Astrocyte (in vitro differentiated cells and primary cell): ENCODE measurements around the gene CCDC158. TPM values are rescaled to one million over a fixed set of nuclear protein-coding genes. Genes with fewer than 3 reads are reported as not detected.

Source experiments
- DNase-seq: peaks from one replicate; pipeline ENCODE4 v3.0.0-alpha.2; 2010; ENCODE audit warnings: low read depth
- FAIRE-seq: peaks from 2 replicates; lab custom pipeline; 2011; peaks lifted over from hg19 to GRCh38; lab: Jason Lieb, UNC
- H2AFZ ChIP-seq: 2 replicates; pipeline ENCODE4 v1.6.0; 2012; ENCODE audit warnings: low read depth, low read length, inconsistent platforms
- H3K27ac ChIP-seq: 2 replicates; pipeline ENCODE4 v1.5.1; 2011; ENCODE audit warnings: low read depth, low read length, inconsistent platforms
- H3K27me3 ChIP-seq: 2 replicates; pipeline ENCODE4 v1.6.0; 2011; ENCODE audit warnings: low read length, inconsistent platforms; ENCODE audit not compliant: insufficient read depth
- H3K36me3 ChIP-seq: 2 replicates; pipeline ENCODE4 v1.5.1; 2011; ENCODE audit warnings: low read length, inconsistent platforms; ENCODE audit not compliant: insufficient read depth
- H3K4me1 ChIP-seq: 2 replicates; pipeline ENCODE4 v1.5.1; 2011; ENCODE audit warnings: low read length, inconsistent platforms; ENCODE audit not compliant: insufficient read depth
- H3K4me2 ChIP-seq: 2 replicates; pipeline ENCODE4 v1.6.0; 2012; ENCODE audit warnings: low read length, inconsistent platforms
- H3K4me3 ChIP-seq: 2 replicates; pipeline ENCODE4 v1.5.1; 2011; ENCODE audit warnings: low read depth, mild to moderate bottlenecking, low read length, inconsistent platforms; ENCODE audit not compliant: insufficient read depth
- H3K79me2 ChIP-seq: 2 replicates; pipeline ENCODE4 v1.6.0; 2012; ENCODE audit warnings: mild to moderate bottlenecking, low read length, inconsistent platforms; ENCODE audit not compliant: insufficient read depth
- H3K9ac ChIP-seq: 2 replicates; pipeline ENCODE4 v1.6.0; 2012; ENCODE audit warnings: mild to moderate bottlenecking, low read length, inconsistent platforms
- H3K9me3 ChIP-seq: 2 replicates; pipeline ENCODE4 v1.5.1; 2012; ENCODE audit warnings: low read depth, mild to moderate bottlenecking, low read length, inconsistent platforms; ENCODE audit not compliant: insufficient read depth
- H4K20me1 ChIP-seq: 2 replicates; pipeline ENCODE4 v1.6.0; 2012; ENCODE audit warnings: low read length, inconsistent platforms; ENCODE audit not compliant: insufficient read depth
- H3K27ac Mint-ChIP-seq: one replicate; pipeline ENCODE4 v1.8.0; 2021; ENCODE audit warnings: mild to moderate bottlenecking, mixed read lengths; ENCODE audit not compliant: unreplicated experiment
- H3K27me3 Mint-ChIP-seq: one replicate; pipeline ENCODE4 v1.8.0; 2021; ENCODE audit warnings: low read depth, mixed read lengths; ENCODE audit not compliant: unreplicated experiment
- H3K36me3 Mint-ChIP-seq: one replicate; pipeline ENCODE4 v1.8.0; 2021; ENCODE audit warnings: low read depth, mixed read lengths; ENCODE audit not compliant: unreplicated experiment
- H3K4me1 Mint-ChIP-seq: one replicate; pipeline ENCODE4 v1.8.0; 2021; ENCODE audit warnings: low read depth, mixed read lengths; ENCODE audit not compliant: unreplicated experiment
- H3K4me3 Mint-ChIP-seq: one replicate; pipeline ENCODE4 v1.8.0; 2021; ENCODE audit warnings: mild to moderate bottlenecking, moderate library complexity, mixed read lengths; ENCODE audit not compliant: unreplicated experiment
- H3K9me3 Mint-ChIP-seq: one replicate; pipeline ENCODE4 v1.8.0; 2021; ENCODE audit warnings: mild to moderate bottlenecking, mixed read lengths; ENCODE audit not compliant: unreplicated experiment
- CTCF ChIP-seq: IDR thresholded peaks from 2 replicates; pipeline ENCODE4 v1.5.1; 2011; ENCODE audit warnings: low read depth, mild to moderate bottlenecking, inconsistent platforms, low read length, moderate library complexity; ENCODE audit not compliant: insufficient read depth
- EZH2 ChIP-seq: IDR thresholded peaks from 2 replicates; pipeline ENCODE4 v1.6.1; 2012; ENCODE audit warnings: mild to moderate bottlenecking, low read length, inconsistent platforms; ENCODE audit not compliant: insufficient read depth
- total RNA-seq: library from RNA; stranded (reverse); gene quantifications from 2 replicates; pipeline ENCODE4 v1.2.1, GENCODE V29; 2021

The CCDC158 gene
- total RNA-seq, 1 donor from 2014 or later, result not detected

DNA sequence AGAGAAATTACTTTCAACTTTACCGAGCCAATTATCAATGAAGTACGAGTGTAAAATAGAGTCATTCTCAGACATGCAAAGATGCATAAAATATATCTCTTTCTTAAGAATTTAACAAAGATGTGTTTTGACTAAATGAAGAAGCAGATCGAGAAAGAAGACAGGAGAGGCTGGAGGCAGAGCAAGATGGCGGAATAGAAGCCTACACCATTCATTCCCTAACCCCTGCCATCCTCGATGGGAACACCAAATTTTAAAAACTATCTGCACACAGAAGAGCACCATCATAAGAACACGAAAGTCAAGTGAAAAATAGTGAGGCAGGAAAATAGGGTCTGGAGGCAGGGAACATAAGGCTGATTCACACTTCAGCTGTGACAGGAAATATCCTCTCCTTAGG lies 35.0 kb downstream of the CCDC158 start:
- H3K36me3 Mint-ChIP-seq, result no peaks in the 10 kb centered on the region
- Histone ChIP-seq H3K27ac (no peak overlapping the region), H3K4me1 (no peaks in the 10 kb centered on the region), H4K20me1 (no peaks in the 10 kb centered on the region), H3K4me2 (no peak overlapping the region), H3K79me2 (no peaks in the 10 kb centered on the region), H3K36me3 (no peaks in the 10 kb centered on the region), H3K9ac (no peak overlapping the region), H3K27me3 (no peaks in the 10 kb centered on the region), H2AFZ (no peak overlapping the region), H3K9me3 (no peaks in the 10 kb centered on the region), H3K4me3 (no peak overlapping the region)
- no peak for DNase-seq
- H3K27ac Mint-ChIP-seq, result no peak overlapping the region
- no peak for TF ChIP-seq CTCF
- no peak for TF ChIP-seq EZH2
- peaks cover 2% of the 10 kb centered on the region for H3K9me3 Mint-ChIP-seq
- no peaks in the 10 kb centered on the region for H3K27me3 Mint-ChIP-seq
- no peak overlapping the region for H3K4me3 Mint-ChIP-seq
- FAIRE-seq, result no peak
- H3K4me1 Mint-ChIP-seq, result no peaks in the 10 kb centered on the region

DNA sequence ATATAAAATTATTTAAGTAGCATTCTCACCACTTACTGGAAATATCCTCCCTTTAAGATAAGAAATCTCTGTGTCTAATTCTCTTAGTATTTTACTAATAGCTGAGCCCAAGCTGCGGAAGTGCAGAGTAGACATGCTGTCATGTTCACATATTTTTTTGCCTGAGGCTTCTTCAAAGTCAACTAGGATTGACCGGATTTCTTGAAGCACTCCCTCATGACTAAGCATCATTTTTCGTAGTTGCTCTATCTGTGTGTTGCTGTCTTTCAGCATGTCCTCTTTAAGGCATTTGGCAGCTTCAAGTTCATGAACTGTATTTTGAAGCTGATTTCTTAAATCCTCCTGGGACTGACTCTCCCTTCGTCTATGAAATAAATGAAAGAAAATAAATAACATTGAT lies 36.9 kb downstream of the CCDC158 start:
- H3K9me3 Mint-ChIP-seq, result peaks cover 3% of the 10 kb centered on the region
- no peak overlapping the region for H3K9ac ChIP-seq
- H3K36me3 Mint-ChIP-seq, result no peaks in the 10 kb centered on the region
- no peak overlapping the region for H3K4me2 ChIP-seq
- no peak overlapping the region for H3K4me3 Mint-ChIP-seq
- no peaks in the 10 kb centered on the region for H3K36me3 ChIP-seq
- no peak overlapping the region for H3K27ac Mint-ChIP-seq
- H3K9me3 ChIP-seq, result no peaks in the 10 kb centered on the region
- FAIRE-seq (no peak), DNase-seq (no peak)
- H3K27me3 ChIP-seq, result no peaks in the 10 kb centered on the region
- TF ChIP-seq CTCF, result no peak
- TF ChIP-seq EZH2, result no peak
- H3K27me3 Mint-ChIP-seq, result no peaks in the 10 kb centered on the region
- H3K4me1 ChIP-seq, result no peaks in the 10 kb centered on the region
- no peaks in the 10 kb centered on the region for H3K4me1 Mint-ChIP-seq
- no peak overlapping the region for H3K27ac ChIP-seq
- no peaks in the 10 kb centered on the region for H3K79me2 ChIP-seq
- no peak overlapping the region for H3K4me3 ChIP-seq
- H4K20me1 ChIP-seq, result no peaks in the 10 kb centered on the region
- H2AFZ ChIP-seq, result no peak overlapping the region

- no peak for TF ChIP-seq EZH2
- no peak for TF ChIP-seq CTCF
- no peaks in the 10 kb centered on the region for H3K36me3 ChIP-seq
- no peak overlapping the region for H3K4me3 ChIP-seq
- H3K27me3 Mint-ChIP-seq, result no peaks in the 10 kb centered on the region
- H3K27ac Mint-ChIP-seq, result no peak overlapping the region
- no peak overlapping the region for H2AFZ ChIP-seq
- peaks cover 3% of the 10 kb centered on the region for H3K9me3 Mint-ChIP-seq
- no peak overlapping the region for H3K9ac ChIP-seq
- H3K4me2 ChIP-seq, result no peak overlapping the region
- no peak for DNase-seq
- H3K36me3 Mint-ChIP-seq, result no peaks in the 10 kb centered on the region
- no peaks in the 10 kb centered on the region for H3K4me1 Mint-ChIP-seq
- H3K79me2 ChIP-seq, result no peaks in the 10 kb centered on the region
- H3K27me3 ChIP-seq, result no peaks in the 10 kb centered on the region
- no peak overlapping the region for H3K27ac ChIP-seq
- no peak overlapping the region for H3K4me3 Mint-ChIP-seq
- H3K4me1 ChIP-seq, result no peaks in the 10 kb centered on the region
- FAIRE-seq, result no peak
- no peaks in the 10 kb centered on the region for H3K9me3 ChIP-seq
- no peaks in the 10 kb centered on the region for H4K20me1 ChIP-seq
Observed at GRCh38 chr4:76383001-76383400, 37.9 kb downstream of the CCDC158 start.
